Measurements from ENCODE around the gene LRIG1.

The LRIG1 gene

GRCh38 chr3:66477856-66478255, 23.0 kb downstream of the LRIG1 start:
- FAIRE-seq: no peak
- no peak for DNase-seq (ENCODE audit: insufficient read length, low spot score)
- no peak for TF ChIP-seq CTCF (IDR thresholded peaks at IDR 0.05; ENCODE audit: insufficient read depth, missing control alignments)

- no peak for FAIRE-seq
- TF ChIP-seq CTCF (IDR thresholded peaks at IDR 0.05; ENCODE audit: insufficient read depth, missing control alignments): no peak
- DNase-seq (ENCODE audit: insufficient read length, low spot score): no peak
Measured at GRCh38 chr3:66476852-66477381, 23.9 kb downstream of the LRIG1 start.

- no peak for TF ChIP-seq CTCF (IDR thresholded peaks at IDR 0.05; ENCODE audit: insufficient read depth, missing control alignments)
- FAIRE-seq: no peak
- no peak for DNase-seq (ENCODE audit: insufficient read length, low spot score)
Measured at GRCh38 chr3:66475386-66476020, 25.3 kb downstream of the LRIG1 start.

- DNase-seq (ENCODE audit: insufficient read length, low spot score) (no peak), FAIRE-seq (no peak)
- TF ChIP-seq CTCF (IDR thresholded peaks at IDR 0.05; ENCODE audit: insufficient read depth, missing control alignments): no peak
Measured at GRCh38 chr3:66473692-66474091, 27.1 kb downstream of the LRIG1 start.

- TF ChIP-seq CTCF (IDR thresholded peaks at IDR 0.05; ENCODE audit: insufficient read depth, missing control alignments): no peak
- DNase-seq (ENCODE audit: insufficient read length, low spot score): no peak
- FAIRE-seq: no peak
Measured at GRCh38 chr3:66473181-66473580, 27.6 kb downstream of the LRIG1 start.

GRCh38 chr3:66472313-66473134, 28.3 kb downstream of the LRIG1 start:
- DNase-seq (ENCODE audit: insufficient read length, low spot score) (no peak), FAIRE-seq (no peak)
- no peak for TF ChIP-seq CTCF (IDR thresholded peaks at IDR 0.05; ENCODE audit: insufficient read depth, missing control alignments)

Measured in D721Med (cell line).